Ishikawa (cell line): ENCODE measurements around the gene PRDM1.

Source experiments
- CEBPB ChIP-seq: IDR thresholded peaks from 2 replicates; pipeline ENCODE4 v1.6.1; 2012
- CREB1 ChIP-seq: IDR thresholded peaks from 2 replicates; pipeline ENCODE4 v1.6.1; 2012; ENCODE audit warnings: low read depth
- EGR1 ChIP-seq: IDR thresholded peaks from 2 replicates; pipeline ENCODE4 v1.6.1; 2012
- EP300 ChIP-seq: IDR thresholded peaks from 2 replicates; pipeline ENCODE4 v1.6.1; 2012; ENCODE audit warnings: borderline replicate concordance
- FOXM1 ChIP-seq: IDR thresholded peaks from 2 replicates; pipeline ENCODE4 v1.6.1; 2012; ENCODE audit warnings: low read depth, borderline replicate concordance
- MAX ChIP-seq: IDR thresholded peaks from 2 replicates; pipeline ENCODE4 v1.6.1; 2012
- NFIC ChIP-seq: IDR thresholded peaks from 2 replicates; pipeline ENCODE4 v1.6.1; 2012
- RAD21 ChIP-seq: IDR thresholded peaks from 2 replicates; pipeline ENCODE4 v1.6.1; 2012; ENCODE audit warnings: low read depth
- REST ChIP-seq: IDR thresholded peaks from 2 replicates; pipeline ENCODE4 v1.6.1; 2012; ENCODE audit warnings: low read depth, mild to moderate bottlenecking
- TAF1 ChIP-seq: IDR thresholded peaks from 2 replicates; pipeline ENCODE4 v1.6.1; 2012; ENCODE audit warnings: low read depth, mild to moderate bottlenecking
- TCF12 ChIP-seq: IDR thresholded peaks from 2 replicates; pipeline ENCODE4 v1.6.1; 2012; ENCODE audit warnings: low read depth
- TEAD4 ChIP-seq: IDR thresholded peaks from 2 replicates; pipeline ENCODE4 v1.6.1; 2012
- USF1 ChIP-seq: IDR thresholded peaks from 2 replicates; pipeline ENCODE4 v1.6.1; 2012
- YY1 ChIP-seq: IDR thresholded peaks from 2 replicates; pipeline ENCODE4 v1.6.1; 2012; ENCODE audit warnings: low read depth
- ZBTB7A ChIP-seq: IDR thresholded peaks from 2 replicates; pipeline ENCODE4 v1.6.1; 2012; ENCODE audit warnings: low read depth

The PRDM1 gene

GRCh38 chr6:106155219-106155830, 69.2 kb downstream of the PRDM1 start:
- TF ChIP-seq CREB1 (no peak), YY1 (no peak), REST (no peak)

GRCh38 chr6:106156413-106156812, 70.3 kb downstream of the PRDM1 start:
- TF ChIP-seq FOXM1 (no peak), RAD21 (no peak), EGR1 (no peak), NFIC (no peak), CEBPB (no peak), MAX (no peak), TEAD4 (no peak), REST (no peak), TAF1 (no peak), USF1 (no peak), YY1 (no peak)

- TF ChIP-seq YY1 (no peak), EP300 (no peak), CEBPB (no peak), RAD21 (no peak), TCF12 (no peak), MAX (no peak), EGR1 (no peak), CREB1 (no peak), NFIC (no peak), ZBTB7A (no peak), TEAD4 (no peak), USF1 (no peak), REST (no peak), FOXM1 (no peak), TAF1 (no peak)
Observed at GRCh38 chr6:106156863-106157262, 70.7 kb downstream of the PRDM1 start.

GRCh38 chr6:106158816-106159215, 72.7 kb downstream of the PRDM1 start:
- TF ChIP-seq EP300 (no peak), REST (no peak), MAX (no peak), YY1 (no peak), RAD21 (no peak), NFIC (no peak), CREB1 (no peak), FOXM1 (no peak), USF1 (no peak), ZBTB7A (no peak), CEBPB (no peak)
